Thoracic aorta (tissue), 2 donors: Measurements from ENCODE around the gene SPATA31C1. TPM values are rescaled to one million over a fixed set of nuclear protein-coding genes. Genes with fewer than 3 reads are reported as not detected.

Experiments
- ATAC-seq: fragments of 150-250 bp; one replicate; pipeline ENCODE4 v1.8.0; 2017; ENCODE audit warnings: low read depth; ENCODE audit not compliant: insufficient number of reproducible peaks, low FRiP score
- DNase-seq: peaks from one replicate; pipeline ENCODE4 v3.0.0-alpha.2; 2020; ENCODE audit warnings: low spot score
- H3K27ac ChIP-seq, 2 donors: fragments of 200-600 bp; sonication (generic); 1 replicate in 1 of 2; 2 replicates in 1 of 2; pipeline ENCODE4 v1.5.1; 2016; ENCODE audit warnings: mild to moderate bottlenecking in 2 of 2, moderate library complexity in 2 of 2
- H3K27me3 ChIP-seq: fragments of 200-600 bp; sonication (generic); replicated peaks from 2 replicates; pipeline ENCODE4 v1.6.0; 2016; ENCODE audit warnings: mild to moderate bottlenecking; ENCODE audit not compliant: insufficient read depth
- H3K36me3 ChIP-seq: fragments of 200-600 bp; sonication (generic); one replicate; pipeline ENCODE4 v1.5.1; 2016
- H3K4me1 ChIP-seq, 2 donors: fragments of 200-600 bp; sonication (generic); 1 replicate in 1 of 2; 2 replicates in 1 of 2; pipeline versions ENCODE4 v1.5.1 to v1.6.0; 2016; ENCODE audit warnings: low read depth in 2 of 2, mild to moderate bottlenecking in 1 of 2; ENCODE audit not compliant: control insufficient read depth in 1 of 2
- H3K4me3 ChIP-seq: fragments of 200-600 bp; sonication (generic); 2 replicates; pipeline ENCODE4 v1.5.1; 2016; ENCODE audit warnings: mild to moderate bottlenecking
- H3K9me3 ChIP-seq: fragments of 200-600 bp; sonication (generic); 2 replicates; pipeline ENCODE4 v1.5.1; 2016
- total RNA-seq, 2 donors: library from RNA; depleted of rRNA; stranded (reverse); fragments of >200 nt; gene quantifications; one replicate each; pipeline versions ENCODE4 v1.1.0 to v1.2.3, GENCODE V29; 2016
- TF ChIP-seq, protein P1 (sequence below): fragments of 200-600 bp; sonication (generic); IDR thresholded peaks from one replicate; pipeline ENCODE4 v1.5.1; 2019; ENCODE audit warnings: antibody characterized with exemption

SPATA31C1 gene
- total RNA-seq, 2 donors from 2014 or later = not detected

DNA sequence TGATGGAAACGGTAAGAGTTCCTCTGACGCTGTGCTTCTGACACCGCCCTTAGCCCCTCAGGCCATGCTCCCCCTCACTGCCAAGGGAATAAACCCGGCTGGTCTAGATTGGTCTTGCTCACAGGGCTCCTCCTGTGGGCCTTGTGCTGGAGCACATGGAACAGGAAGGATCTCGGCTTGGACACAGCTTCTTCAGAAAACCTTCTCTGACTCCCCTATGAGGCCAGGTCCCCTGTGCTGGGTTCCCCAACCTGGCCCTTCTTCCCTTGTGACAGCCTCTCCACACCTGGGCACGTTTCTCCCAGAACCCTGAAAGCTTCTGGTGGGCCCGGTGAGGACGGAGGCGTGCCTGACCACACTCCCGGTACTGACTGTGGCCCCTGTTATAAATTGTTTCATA, 26.9 kb upstream of the SPATA31C1 start:
- ATAC-seq (no peak), DNase-seq (no peak)
- Histone ChIP-seq H3K27ac (no peak overlapping the region), H3K27me3 (no peaks in the 10 kb centered on the region), H3K36me3 (no peaks in the 10 kb centered on the region), H3K9me3 (no peaks in the 10 kb centered on the region), H3K4me3 (no peak overlapping the region), H3K4me1 (no peaks in the 10 kb centered on the region)
- TF ChIP-seq, protein P1, sequence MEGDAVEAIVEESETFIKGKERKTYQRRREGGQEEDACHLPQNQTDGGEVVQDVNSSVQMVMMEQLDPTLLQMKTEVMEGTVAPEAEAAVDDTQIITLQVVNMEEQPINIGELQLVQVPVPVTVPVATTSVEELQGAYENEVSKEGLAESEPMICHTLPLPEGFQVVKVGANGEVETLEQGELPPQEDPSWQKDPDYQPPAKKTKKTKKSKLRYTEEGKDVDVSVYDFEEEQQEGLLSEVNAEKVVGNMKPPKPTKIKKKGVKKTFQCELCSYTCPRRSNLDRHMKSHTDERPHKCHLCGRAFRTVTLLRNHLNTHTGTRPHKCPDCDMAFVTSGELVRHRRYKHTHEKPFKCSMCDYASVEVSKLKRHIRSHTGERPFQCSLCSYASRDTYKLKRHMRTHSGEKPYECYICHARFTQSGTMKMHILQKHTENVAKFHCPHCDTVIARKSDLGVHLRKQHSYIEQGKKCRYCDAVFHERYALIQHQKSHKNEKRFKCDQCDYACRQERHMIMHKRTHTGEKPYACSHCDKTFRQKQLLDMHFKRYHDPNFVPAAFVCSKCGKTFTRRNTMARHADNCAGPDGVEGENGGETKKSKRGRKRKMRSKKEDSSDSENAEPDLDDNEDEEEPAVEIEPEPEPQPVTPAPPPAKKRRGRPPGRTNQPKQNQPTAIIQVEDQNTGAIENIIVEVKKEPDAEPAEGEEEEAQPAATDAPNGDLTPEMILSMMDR = no peak

DNA sequence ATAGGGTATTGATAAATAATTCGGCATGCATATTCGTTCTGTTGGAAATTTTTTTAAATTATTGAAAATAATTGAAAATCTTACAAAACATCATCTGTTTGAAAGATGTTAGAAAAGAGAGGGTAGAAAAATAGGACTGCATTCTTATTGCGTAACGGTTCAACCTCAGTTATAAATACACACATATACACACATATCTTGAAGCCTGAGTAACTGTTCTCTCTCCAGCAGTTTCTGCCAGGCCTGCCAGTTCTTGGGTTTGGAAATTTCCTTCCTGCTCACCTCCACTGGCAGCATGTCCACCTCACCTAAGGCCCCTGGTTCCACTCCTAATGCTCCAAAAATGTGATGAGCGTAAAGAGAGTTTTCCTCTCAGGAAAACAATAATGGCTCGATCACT, 26.0 kb upstream of the SPATA31C1 start:
- no peak overlapping the region for H3K4me3 ChIP-seq
- no peaks in the 10 kb centered on the region for H3K27me3 ChIP-seq
- ATAC-seq (no peak), DNase-seq (no peak)
- no peak overlapping the region for H3K27ac ChIP-seq
- H3K36me3 ChIP-seq = no peaks in the 10 kb centered on the region
- TF ChIP-seq, protein P1 = no peak
- H3K4me1 ChIP-seq = no peaks in the 10 kb centered on the region
- H3K9me3 ChIP-seq = no peaks in the 10 kb centered on the region

DNA sequence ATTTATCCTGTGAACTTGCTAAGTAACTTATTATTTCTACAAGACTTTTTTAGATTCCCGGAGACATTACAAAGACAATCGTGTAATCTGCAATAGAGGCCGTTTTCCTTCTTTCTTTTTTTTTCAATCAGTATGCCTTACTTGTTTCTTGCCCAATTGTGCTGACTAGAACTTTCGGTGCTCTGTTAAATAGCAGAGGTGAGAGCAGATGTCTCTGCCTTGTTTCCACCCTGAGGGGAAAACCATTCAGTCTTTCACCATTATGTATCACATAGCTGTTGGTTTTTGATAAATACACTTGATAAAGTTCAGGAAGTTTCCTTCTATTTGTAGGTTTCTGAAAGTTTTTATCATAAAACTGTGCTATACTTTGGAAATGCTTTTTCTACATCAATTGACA, 24.8 kb upstream of the SPATA31C1 start:
- Histone ChIP-seq H3K4me1 (no peaks in the 10 kb centered on the region), H3K9me3 (no peaks in the 10 kb centered on the region), H3K27ac (no peak overlapping the region), H3K4me3 (no peak overlapping the region), H3K27me3 (no peaks in the 10 kb centered on the region), H3K36me3 (no peaks in the 10 kb centered on the region)
- DNase-seq = no peak
- TF ChIP-seq, protein P1 = no peak
- ATAC-seq = no peak

DNA sequence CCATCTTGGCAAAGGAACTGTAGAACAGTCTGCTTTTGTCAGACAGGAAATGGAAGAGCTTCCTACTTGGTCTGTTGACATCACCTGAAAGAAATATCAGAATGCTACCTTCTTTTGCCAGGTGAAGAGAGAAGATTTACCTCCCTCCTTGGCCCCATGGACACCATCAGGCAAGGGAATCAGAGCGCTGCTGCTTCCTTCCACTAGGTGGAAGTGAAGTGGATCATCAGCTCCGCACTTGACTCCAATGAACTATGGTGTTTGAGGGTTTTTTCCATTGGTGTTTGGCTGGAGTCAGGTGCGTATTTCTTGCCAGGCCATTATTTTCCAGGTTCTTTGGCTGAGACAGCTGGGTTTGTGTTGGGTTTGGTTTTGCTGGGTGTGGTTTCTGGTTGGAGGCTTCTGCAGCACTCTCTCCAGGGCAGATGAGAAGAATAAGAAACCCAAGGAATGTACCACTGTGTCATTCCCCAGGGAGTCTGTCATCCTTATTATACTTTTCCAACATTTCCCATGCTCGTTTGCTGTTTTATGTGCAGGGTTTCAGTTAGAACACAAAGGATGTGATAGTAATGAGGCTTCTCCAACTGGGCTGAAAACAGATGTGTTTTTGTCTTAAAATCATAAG, 22.6 kb upstream of the SPATA31C1 start:
- DNase-seq = no peak
- no peaks in the 10 kb centered on the region for H3K27me3 ChIP-seq
- TF ChIP-seq, protein P1 = no peak

DNA sequence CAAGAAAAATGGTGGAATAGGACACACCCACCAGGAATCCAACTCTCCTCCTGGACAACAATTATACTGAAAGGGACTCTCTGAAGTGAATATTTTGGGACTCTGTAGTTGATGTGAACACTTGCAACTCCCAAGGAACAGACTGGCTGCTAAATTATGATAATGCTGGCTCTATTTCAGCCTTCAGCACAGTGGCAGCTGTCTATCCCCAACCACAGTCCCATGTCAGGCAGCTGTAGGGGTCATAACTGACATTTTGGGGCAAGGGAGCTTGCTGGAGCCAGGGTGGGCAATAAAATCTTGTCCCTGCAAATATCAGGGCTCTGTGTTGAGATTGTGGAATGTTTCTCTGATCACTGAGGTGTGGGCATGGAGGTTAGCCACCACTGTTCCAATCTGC, 20.9 kb upstream of the SPATA31C1 start:
- Histone ChIP-seq H3K4me3 (no peak overlapping the region), H3K36me3 (no peaks in the 10 kb centered on the region), H3K27me3 (no peaks in the 10 kb centered on the region), H3K9me3 (no peaks in the 10 kb centered on the region), H3K4me1 (no peaks in the 10 kb centered on the region), H3K27ac (no peak overlapping the region)
- TF ChIP-seq, protein P1 = no peak
- ATAC-seq (no peak), DNase-seq (no peak)

More for the DNA sequence above, 22.6 kb upstream of the SPATA31C1 start:
- Histone ChIP-seq H3K4me1 (no peaks in the 10 kb centered on the region), H3K36me3 (no peaks in the 10 kb centered on the region), H3K27ac (no peak overlapping the region), H3K4me3 (no peak overlapping the region), H3K9me3 (no peaks in the 10 kb centered on the region)
- no peak for ATAC-seq
